ENCODE results near the gene PLCH2.

PLCH2 gene

GRCh38 chr1:2514863-2515762 lies 39.0 kb downstream of the PLCH2 start:
- no peaks in the 10 kb centered on the region for H3K9me2 ChIP-seq (replicated peaks; ENCODE audit: control insufficient read depth, low read length)
- peaks cover 79% of the 10 kb centered on the region for H3K36me3 ChIP-seq (ENCODE audit: control insufficient read depth, low read length)
- H3K79me2 ChIP-seq (ENCODE audit: control insufficient read depth, low read length) = no peaks in the 10 kb centered on the region

GRCh38 chr1:2515763-2516080 lies 39.6 kb downstream of the PLCH2 start:
- Histone ChIP-seq H3K4me1 (ENCODE audit: control insufficient read depth, low read length) (no peaks in the 10 kb centered on the region), H3K4me2 (ENCODE audit: low read length) (no peak overlapping the region), H3K27ac (ENCODE audit: low read depth, low read length) (no peak overlapping the region), H4K20me1 (ENCODE audit: control insufficient read depth, insufficient read depth, low read depth, low read length) (no peaks in the 10 kb centered on the region), H3K4me3 (ENCODE audit: low read length) (no peak overlapping the region), H3K36me3 (ENCODE audit: control insufficient read depth, low read length) (peaks cover 77% of the 10 kb centered on the region), H3K9me3 (ENCODE audit: control insufficient read depth, insufficient read depth, low read length) (no peaks in the 10 kb centered on the region), H3F3A (ENCODE audit: control insufficient read depth, insufficient read depth) (no peaks in the 10 kb centered on the region), H3K27me3 (ENCODE audit: control insufficient read depth, low read length) (no peaks in the 10 kb centered on the region), H3K9me2 (replicated peaks; ENCODE audit: control insufficient read depth, low read length) (no peaks in the 10 kb centered on the region), H3K79me2 (ENCODE audit: control insufficient read depth, low read length) (no peaks in the 10 kb centered on the region)
- TF ChIP-seq EZH2phosphoT487 (IDR thresholded peaks at IDR 0.05; ENCODE audit: borderline replicate concordance, low read length) (no peak), CTCF (IDR thresholded peaks at IDR 0.05; ENCODE audit: low read depth, low read length, poor library complexity, severe bottlenecking) (no peak)

More at GRCh38 chr1:2514863-2515762, 39.0 kb downstream of the PLCH2 start:
- Histone ChIP-seq H3K4me3 (ENCODE audit: low read length) (no peak overlapping the region), H3K27ac (ENCODE audit: low read depth, low read length) (no peak overlapping the region), H3K27me3 (ENCODE audit: control insufficient read depth, low read length) (no peaks in the 10 kb centered on the region), H3F3A (ENCODE audit: control insufficient read depth, insufficient read depth) (no peaks in the 10 kb centered on the region), H3K4me2 (ENCODE audit: low read length) (no peak overlapping the region), H3K9me3 (ENCODE audit: control insufficient read depth, insufficient read depth, low read length) (no peaks in the 10 kb centered on the region), H3K4me1 (ENCODE audit: control insufficient read depth, low read length) (no peaks in the 10 kb centered on the region), H4K20me1 (ENCODE audit: control insufficient read depth, insufficient read depth, low read depth, low read length) (no peaks in the 10 kb centered on the region)
- no peak for TF ChIP-seq EZH2phosphoT487 (IDR thresholded peaks at IDR 0.05; ENCODE audit: borderline replicate concordance, low read length)
- TF ChIP-seq CTCF (IDR thresholded peaks at IDR 0.05; ENCODE audit: low read depth, low read length, poor library complexity, severe bottlenecking) = no peak

- Histone ChIP-seq H3K79me2 (ENCODE audit: control insufficient read depth, low read length) (no peaks in the 10 kb centered on the region; the same call in 1 of the 2 replicates), H3K36me3 (ENCODE audit: control insufficient read depth, low read length) (peaks cover 78% of the 10 kb centered on the region), H3K4me1 (ENCODE audit: control insufficient read depth, low read length) (no peaks in the 10 kb centered on the region), H4K20me1 (ENCODE audit: control insufficient read depth, insufficient read depth, low read depth, low read length) (no peaks in the 10 kb centered on the region), H3K27ac (ENCODE audit: low read depth, low read length) (no peak overlapping the region), H3F3A (ENCODE audit: control insufficient read depth, insufficient read depth) (no peaks in the 10 kb centered on the region), H3K9me3 (ENCODE audit: control insufficient read depth, insufficient read depth, low read length) (no peaks in the 10 kb centered on the region), H3K9me2 (replicated peaks; ENCODE audit: control insufficient read depth, low read length) (no peaks in the 10 kb centered on the region), H3K4me2 (ENCODE audit: low read length) (no peak overlapping the region), H3K27me3 (ENCODE audit: control insufficient read depth, low read length) (no peaks in the 10 kb centered on the region), H3K4me3 (ENCODE audit: low read length) (no peak overlapping the region)
- TF ChIP-seq CTCF (IDR thresholded peaks at IDR 0.05; ENCODE audit: low read depth, low read length, poor library complexity, severe bottlenecking) = no peak
- TF ChIP-seq EZH2phosphoT487 (IDR thresholded peaks at IDR 0.05; ENCODE audit: borderline replicate concordance, low read length) = no peak
Measured at GRCh38 chr1:2516124-2516523, 40.0 kb downstream of the PLCH2 start.

Data from DOHH2 (cell line).